Measurements from ENCODE around the gene SIGLEC12. TPM values are rescaled to one million over a fixed set of nuclear protein-coding genes. Genes with fewer than 3 reads are reported as not detected.

SIGLEC12 gene
- total and polyA plus RNA-seq, 2 donors (not counting 1 experiment from before 2014, with no cell fraction given): not detected

GRCh38 chr19:51546650-51547396 lies 45.2 kb upstream of the SIGLEC12 start:
- DNase-seq (ENCODE audit: low read depth in 2 of 2): peak in 1 of 2 donors; percentile 32
- Histone ChIP-seq H2AFZ (ENCODE audit: low read length) (no peak overlapping the region), H3K4me1 (ENCODE audit: control insufficient read depth, extremely low read depth, insufficient read depth, low read length) (no peaks in the 10 kb centered on the region), H3K9ac (ENCODE audit: insufficient read depth, low read length) (no peak overlapping the region), H3K4me3 (replicated peaks in 1 of 4; ENCODE audit: control extremely low read depth in 1 of 4, insufficient read depth in 1 of 4, low read depth in 3 of 4, low read length in 4 of 4) (no peak overlapping the region), H3K27ac (ENCODE audit: insufficient read depth, low read length) (no peak overlapping the region), H3K4me2 (ENCODE audit: extremely low read depth, insufficient read depth, low read length) (no peak overlapping the region), H3K27me3 (ENCODE audit: control insufficient read depth, insufficient read depth, low read length) (no peaks in the 10 kb centered on the region), H4K20me1 (ENCODE audit: control insufficient read depth, extremely low read depth, insufficient read depth, low read length) (peaks cover 1% of the 10 kb centered on the region), H3K36me3 (ENCODE audit: control insufficient read depth, insufficient read depth, low read length) (no peaks in the 10 kb centered on the region), H3K9me3 (ENCODE audit: control insufficient read depth, insufficient read depth, low read depth, low read length) (no peaks in the 10 kb centered on the region), H3K79me2 (ENCODE audit: control insufficient read depth, insufficient read depth, low read length) (no peaks in the 10 kb centered on the region)
- no peak for TF ChIP-seq EZH2 (IDR thresholded peaks at IDR 0.05; ENCODE audit: low read length, missing control alignments)
- TF ChIP-seq CTCF (conservative IDR thresholded peaks at IDR 0.05 in 1 of 2, IDR thresholded peaks at IDR 0.05 in 1 of 2; ENCODE audit: low read depth in 1 of 2, low read length in 2 of 2): no peak

DNA sequence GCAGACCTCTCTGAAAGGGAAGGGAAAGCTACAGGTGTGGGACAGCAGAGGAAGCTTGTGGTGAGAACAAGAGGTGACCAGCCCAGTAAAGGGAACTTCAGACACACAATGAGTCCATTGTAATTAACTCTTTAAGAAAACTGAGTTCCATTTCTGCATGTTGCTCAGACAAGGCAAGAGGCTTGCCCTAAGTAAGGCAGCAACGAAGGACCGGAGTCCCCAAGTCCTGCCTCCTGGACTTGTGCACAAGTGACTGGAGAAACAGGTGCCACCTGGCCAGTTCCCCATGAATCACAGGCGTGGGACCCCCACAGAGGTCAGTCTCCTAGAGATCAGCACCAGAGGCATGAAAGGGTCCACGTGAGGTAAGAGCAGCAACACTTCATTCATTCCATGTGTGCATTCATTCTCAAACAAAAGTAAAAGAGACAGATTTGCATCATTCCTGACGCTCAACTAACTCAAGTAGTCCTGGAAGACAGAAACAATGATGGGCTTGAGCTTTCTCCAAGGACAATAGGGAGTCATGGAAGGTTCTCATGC lies 44.6 kb upstream of the SIGLEC12 start:
- H3K27me3 ChIP-seq (ENCODE audit: control insufficient read depth, insufficient read depth, low read length): no peaks in the 10 kb centered on the region
- TF ChIP-seq CTCF (conservative IDR thresholded peaks at IDR 0.05 in 1 of 2, IDR thresholded peaks at IDR 0.05 in 1 of 2; ENCODE audit: low read depth in 1 of 2, low read length in 2 of 2): no peak
- TF ChIP-seq EZH2 (IDR thresholded peaks at IDR 0.05; ENCODE audit: low read length, missing control alignments): no peak
- no peak for DNase-seq (ENCODE audit: low read depth in 2 of 2)
- no peaks in the 10 kb centered on the region for H3K79me2 ChIP-seq (ENCODE audit: control insufficient read depth, insufficient read depth, low read length)
- no peak overlapping the region for H3K9ac ChIP-seq (ENCODE audit: insufficient read depth, low read length)
- H3K4me3 ChIP-seq (replicated peaks in 1 of 4; ENCODE audit: control extremely low read depth in 1 of 4, insufficient read depth in 1 of 4, low read depth in 3 of 4, low read length in 4 of 4): no peak overlapping the region
- no peaks in the 10 kb centered on the region for H3K9me3 ChIP-seq (ENCODE audit: control insufficient read depth, insufficient read depth, low read depth, low read length)
- no peaks in the 10 kb centered on the region for H3K4me1 ChIP-seq (ENCODE audit: control insufficient read depth, extremely low read depth, insufficient read depth, low read length)
- H3K27ac ChIP-seq (ENCODE audit: insufficient read depth, low read length): no peak overlapping the region
- no peaks in the 10 kb centered on the region for H3K36me3 ChIP-seq (ENCODE audit: control insufficient read depth, insufficient read depth, low read length)
- no peak overlapping the region for H2AFZ ChIP-seq (ENCODE audit: low read length)
- peaks cover 1% of the 10 kb centered on the region for H4K20me1 ChIP-seq (ENCODE audit: control insufficient read depth, extremely low read depth, insufficient read depth, low read length)
- H3K4me2 ChIP-seq (ENCODE audit: extremely low read depth, insufficient read depth, low read length): no peak overlapping the region

GRCh38 chr19:51544038-51544437 lies 42.4 kb upstream of the SIGLEC12 start:
- no peaks in the 10 kb centered on the region for H3K36me3 ChIP-seq (ENCODE audit: control insufficient read depth, insufficient read depth, low read length)
- no peak overlapping the region for H2AFZ ChIP-seq (ENCODE audit: low read length)
- H3K27me3 ChIP-seq (ENCODE audit: control insufficient read depth, insufficient read depth, low read length): no peaks in the 10 kb centered on the region
- TF ChIP-seq EZH2 (IDR thresholded peaks at IDR 0.05; ENCODE audit: low read length, missing control alignments): no peak
- H3K9me3 ChIP-seq (ENCODE audit: control insufficient read depth, insufficient read depth, low read depth, low read length): no peaks in the 10 kb centered on the region
- H3K4me1 ChIP-seq (ENCODE audit: control insufficient read depth, extremely low read depth, insufficient read depth, low read length): no peaks in the 10 kb centered on the region
- H3K4me3 ChIP-seq (replicated peaks in 1 of 4; ENCODE audit: control extremely low read depth in 1 of 4, insufficient read depth in 1 of 4, low read depth in 3 of 4, low read length in 4 of 4): no peak overlapping the region
- no peaks in the 10 kb centered on the region for H3K79me2 ChIP-seq (ENCODE audit: control insufficient read depth, insufficient read depth, low read length)
- no peak for DNase-seq (ENCODE audit: low read depth in 2 of 2)
- no peak overlapping the region for H3K4me2 ChIP-seq (ENCODE audit: extremely low read depth, insufficient read depth, low read length)
- H3K27ac ChIP-seq (ENCODE audit: insufficient read depth, low read length): no peak overlapping the region
- H4K20me1 ChIP-seq (ENCODE audit: control insufficient read depth, extremely low read depth, insufficient read depth, low read length): no peaks in the 10 kb centered on the region
- no peak overlapping the region for H3K9ac ChIP-seq (ENCODE audit: insufficient read depth, low read length)

Measured in fibroblast of lung (primary cell).